ENCODE data around the gene CCZ1.
"Not testable (repeated sequence)": the region's sequence is repeated elsewhere in the genome, so short reads cannot be mapped to it uniquely, and the experiment has no call there.

DNA sequence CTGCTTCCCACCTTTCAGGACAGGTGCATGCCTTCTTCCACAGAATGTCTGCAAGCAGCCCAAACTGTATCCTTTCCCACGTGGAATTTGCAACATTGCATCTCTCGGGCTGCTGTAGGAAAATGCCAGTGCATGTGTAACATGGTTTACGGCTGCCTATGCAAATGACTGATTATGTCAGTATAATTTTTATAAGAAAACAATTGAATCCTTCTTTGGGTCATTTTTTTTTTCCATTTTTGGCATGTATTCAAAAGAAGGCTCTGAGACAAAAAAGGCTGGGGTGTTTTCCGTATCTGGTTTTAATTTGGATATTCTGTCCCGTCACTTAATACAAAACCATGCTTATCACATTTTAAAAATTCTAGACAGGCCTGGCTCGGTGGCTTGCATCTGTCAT lies 18.4 kb upstream of the CCZ1 start:
- TF ChIP-seq, protein P1, sequence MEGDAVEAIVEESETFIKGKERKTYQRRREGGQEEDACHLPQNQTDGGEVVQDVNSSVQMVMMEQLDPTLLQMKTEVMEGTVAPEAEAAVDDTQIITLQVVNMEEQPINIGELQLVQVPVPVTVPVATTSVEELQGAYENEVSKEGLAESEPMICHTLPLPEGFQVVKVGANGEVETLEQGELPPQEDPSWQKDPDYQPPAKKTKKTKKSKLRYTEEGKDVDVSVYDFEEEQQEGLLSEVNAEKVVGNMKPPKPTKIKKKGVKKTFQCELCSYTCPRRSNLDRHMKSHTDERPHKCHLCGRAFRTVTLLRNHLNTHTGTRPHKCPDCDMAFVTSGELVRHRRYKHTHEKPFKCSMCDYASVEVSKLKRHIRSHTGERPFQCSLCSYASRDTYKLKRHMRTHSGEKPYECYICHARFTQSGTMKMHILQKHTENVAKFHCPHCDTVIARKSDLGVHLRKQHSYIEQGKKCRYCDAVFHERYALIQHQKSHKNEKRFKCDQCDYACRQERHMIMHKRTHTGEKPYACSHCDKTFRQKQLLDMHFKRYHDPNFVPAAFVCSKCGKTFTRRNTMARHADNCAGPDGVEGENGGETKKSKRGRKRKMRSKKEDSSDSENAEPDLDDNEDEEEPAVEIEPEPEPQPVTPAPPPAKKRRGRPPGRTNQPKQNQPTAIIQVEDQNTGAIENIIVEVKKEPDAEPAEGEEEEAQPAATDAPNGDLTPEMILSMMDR (IDR thresholded peaks at IDR 0.05): not testable (repeated sequence)
- not testable (repeated sequence) for TF ChIP-seq POLR2A (IDR thresholded peaks at IDR 0.05)

Data from transverse colon (tissue), 3 donors.